HL-60/S4 (cell line): ENCODE measurements around the gene C1orf198.

ENCODE experiments used
- in situ Hi-C: fragments of 300-500 bp; cut with MboI; formaldehyde crosslinking; loops from 2 replicates; pipeline ENCODE4 v1.14.3; 2022; ENCODE audit warnings: low sequenced_read_pairs

Gene C1orf198

DNA sequence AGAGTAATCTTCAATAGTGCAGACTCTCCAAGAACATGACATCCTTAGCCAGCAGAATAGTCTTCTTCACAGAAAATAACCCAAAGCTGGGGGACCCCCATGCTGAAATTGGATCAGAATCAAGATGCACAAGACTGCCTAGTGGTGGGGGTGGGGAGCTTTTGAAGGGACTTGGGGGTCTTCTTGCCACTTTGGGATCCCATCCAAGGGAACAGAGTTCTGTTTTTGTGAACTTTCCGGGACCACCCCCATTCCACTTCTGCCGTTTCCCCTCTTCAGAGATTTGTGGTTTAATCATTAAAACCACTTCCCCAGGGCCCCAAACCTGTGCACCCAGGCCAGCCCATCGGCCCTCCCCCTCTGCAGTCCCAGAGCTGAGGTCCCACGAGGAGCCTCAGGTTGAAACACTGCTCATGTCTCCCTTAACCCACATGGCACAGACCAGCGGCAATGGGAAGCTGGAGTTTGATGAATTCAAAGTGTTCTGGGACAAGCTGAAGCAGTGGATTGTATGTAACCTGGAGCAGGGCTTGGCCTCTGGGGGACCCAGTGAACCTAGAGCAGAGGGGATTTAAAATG, 76.2 kb downstream of the C1orf198 start:
- in situ Hi-C loops, result no loop called here

DNA sequence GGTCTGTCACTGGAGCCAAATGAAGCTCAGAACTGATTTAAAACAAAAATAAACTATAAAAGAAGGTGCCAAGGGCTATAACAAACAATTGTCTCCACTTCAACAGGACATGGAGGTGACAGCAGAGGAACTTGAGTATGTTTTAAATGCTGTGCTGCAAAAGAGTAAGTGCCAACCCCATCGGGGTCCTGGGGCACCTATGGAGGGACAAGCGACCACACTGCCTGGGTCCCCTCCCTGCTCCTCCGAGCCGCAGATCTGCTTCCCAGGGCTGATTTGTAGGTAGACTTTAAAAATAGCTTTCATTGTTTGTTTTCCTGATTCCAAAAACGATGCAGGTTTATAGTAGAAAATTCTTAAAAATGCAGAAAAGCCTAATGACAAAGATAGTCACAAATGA, 78.3 kb downstream of the C1orf198 start:
- in situ Hi-C loops, result no loop called here

DNA sequence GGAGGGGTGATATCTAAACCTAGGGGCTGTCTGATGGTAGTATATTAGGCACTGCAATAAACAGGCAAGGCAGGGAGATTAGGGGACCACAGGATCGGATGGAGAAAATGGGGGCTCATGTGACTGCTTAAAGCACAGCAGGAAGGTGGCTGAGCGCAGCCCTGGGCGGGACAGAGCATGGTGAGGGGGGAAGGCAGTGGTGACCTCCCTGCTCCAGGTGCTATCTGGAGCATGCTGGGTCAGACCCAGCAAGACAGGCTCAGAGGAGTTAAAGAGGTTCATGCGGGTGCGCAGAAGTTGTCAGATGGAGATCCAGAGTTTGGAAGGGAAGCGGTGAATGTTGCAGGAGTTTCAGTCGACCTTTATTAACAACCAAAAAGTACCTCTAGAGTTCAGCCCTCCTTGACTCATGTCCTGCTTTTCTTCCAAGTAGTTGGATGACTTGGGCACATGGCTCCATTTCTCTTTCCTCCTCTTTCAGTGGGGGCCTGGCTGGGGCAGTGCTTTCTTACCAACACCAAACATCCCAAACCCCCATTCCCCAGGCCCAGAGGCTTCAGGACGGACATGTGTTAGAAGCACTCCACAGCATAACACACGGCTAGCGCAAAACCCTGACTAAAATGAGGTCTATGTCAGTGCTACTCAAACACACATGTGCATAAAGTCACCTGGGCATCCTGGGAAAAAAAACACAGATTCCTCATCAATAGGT, 79.6 kb downstream of the C1orf198 start:
- in situ Hi-C loops, result no loop called here

DNA sequence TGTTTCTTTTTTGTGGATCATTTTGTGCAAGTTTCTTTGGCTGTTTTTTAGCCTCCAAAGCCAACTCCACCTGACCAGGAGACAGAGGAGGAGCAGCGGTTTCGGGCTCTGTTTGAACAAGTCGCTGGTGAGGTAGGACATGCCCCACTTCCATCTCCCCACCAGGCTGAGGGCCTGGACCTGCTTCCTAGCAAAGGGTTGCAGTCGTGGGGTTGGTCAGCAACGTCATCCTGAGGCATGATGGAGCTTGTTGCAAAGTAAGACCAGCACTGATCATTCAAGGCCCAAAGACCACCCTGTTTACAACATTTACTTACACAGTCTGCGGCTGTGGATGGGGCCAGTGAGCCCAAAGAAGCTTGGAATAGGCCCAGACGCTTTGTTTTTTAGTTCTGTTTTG, 80.8 kb downstream of the C1orf198 start:
- in situ Hi-C loops, result no loop called here
